Omental fat pad (tissue), 4 donors: ENCODE measurements around the gene NR3C1. TPM values are rescaled to one million over a fixed set of nuclear protein-coding genes. Genes with fewer than 3 reads are reported as not detected.

Experiments used
- ATAC-seq: fragments of 150-250 bp; one replicate; pipeline ENCODE4 v1.9.1; 2016; ENCODE audit warnings: mild to moderate bottlenecking, moderate library complexity; ENCODE audit not compliant: low FRiP score
- DNase-seq: peaks from one replicate; pipeline ENCODE4 v3.0.0-alpha.2; 2019; ENCODE audit warnings: low spot score
- CTCF ChIP-seq, 3 donors: fragments of 450-650 bp; IDR thresholded peaks; one replicate each; pipeline ENCODE4 v1.5.1; 2016 to 2017; ENCODE audit warnings: antibody characterized with exemption in 3 of 3, mild to moderate bottlenecking in 3 of 3, moderate library complexity in 2 of 3
- total RNA-seq, 4 donors: library from RNA; depleted of rRNA; stranded (reverse); fragments of >200 nt; gene quantifications; one replicate each; pipeline ENCODE4 v1.1.0, GENCODE V29; 2016

NR3C1 gene
- total RNA-seq, 4 donors from 2014 or later = 57.1 to 102 (median 62.3) TPM

GRCh38 chr5:143404416-143405062 is 1.1 kb upstream of the NR3C1 start:
- TF ChIP-seq CTCF (IDR thresholded peaks at IDR 0.05) = no peak
- peak; percentile 51 for ATAC-seq
- DNase-seq = peak; percentile 60

GRCh38 chr5:143403334-143403592 is 223 bp downstream of the NR3C1 start:
- TF ChIP-seq CTCF (IDR thresholded peaks at IDR 0.05) = no peak
- ATAC-seq (peak; percentile 28), DNase-seq (peak; percentile 34)

GRCh38 chr5:143402553-143403333 is 743 bp downstream of the NR3C1 start:
- TF ChIP-seq CTCF (IDR thresholded peaks at IDR 0.05) = no peak
- ATAC-seq (no peak), DNase-seq (peak; percentile 37)

- ATAC-seq (no peak), DNase-seq (no peak)
- TF ChIP-seq CTCF (IDR thresholded peaks at IDR 0.05) = no peak
Observed at GRCh38 chr5:143402017-143402552, 1.4 kb downstream of the NR3C1 start.

- ATAC-seq (no peak), DNase-seq (no peak)
- no peak for TF ChIP-seq CTCF (IDR thresholded peaks at IDR 0.05)
Observed at GRCh38 chr5:143401227-143402016, 2.1 kb downstream of the NR3C1 start.

- ATAC-seq (no peak), DNase-seq (no peak)
- no peak for TF ChIP-seq CTCF (IDR thresholded peaks at IDR 0.05)
Observed at GRCh38 chr5:143400541-143401226, 2.8 kb downstream of the NR3C1 start.
